Globus pallidus (tissue), 1 donor: Measurements from ENCODE around the gene OR4F15.

Experiments used
- DNase-seq: peaks from one replicate; pipeline ENCODE4 v3.0.0-alpha.2; 2015; ENCODE audit warnings: low spot score

OR4F15 gene

DNA sequence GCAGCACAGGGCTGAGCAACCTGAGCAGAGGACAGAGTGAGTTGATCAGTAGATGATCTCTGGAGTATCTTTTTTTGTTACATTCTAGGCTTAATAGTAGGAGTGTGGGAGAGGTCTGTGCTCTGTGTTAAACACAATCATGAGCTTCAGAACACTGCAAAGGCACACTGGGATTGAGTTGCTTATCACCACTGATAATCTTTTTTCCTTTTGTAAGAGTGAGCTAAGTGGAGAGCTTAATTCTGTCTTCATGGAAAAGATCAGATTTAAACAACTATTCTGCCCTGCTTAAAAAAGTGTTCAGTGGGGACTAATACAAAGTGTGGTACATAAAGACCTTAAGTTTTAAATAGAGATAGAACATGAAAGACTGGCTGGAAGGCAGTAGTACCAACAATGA is 7.6 kb upstream of the OR4F15 start:
- DNase-seq: no peak

DNA sequence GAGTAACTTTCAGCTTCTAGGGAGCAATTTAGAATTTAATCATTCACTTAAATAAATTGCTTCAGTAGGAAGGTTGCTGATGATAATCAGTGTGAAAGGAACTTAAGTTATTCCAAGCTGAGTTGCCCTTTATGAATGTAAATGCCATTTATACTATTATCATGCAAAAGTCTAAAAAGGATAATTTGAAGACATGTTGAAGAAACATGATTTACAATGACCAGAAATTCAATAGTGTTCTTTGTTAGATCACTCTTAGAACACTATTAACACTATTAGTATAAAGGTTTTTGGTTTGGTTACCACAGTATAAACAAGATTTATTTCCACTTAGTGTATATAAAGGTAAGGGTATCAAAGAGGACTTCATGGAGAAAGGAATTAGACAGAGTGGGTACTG is 7.1 kb upstream of the OR4F15 start:
- DNase-seq: no peak

DNA sequence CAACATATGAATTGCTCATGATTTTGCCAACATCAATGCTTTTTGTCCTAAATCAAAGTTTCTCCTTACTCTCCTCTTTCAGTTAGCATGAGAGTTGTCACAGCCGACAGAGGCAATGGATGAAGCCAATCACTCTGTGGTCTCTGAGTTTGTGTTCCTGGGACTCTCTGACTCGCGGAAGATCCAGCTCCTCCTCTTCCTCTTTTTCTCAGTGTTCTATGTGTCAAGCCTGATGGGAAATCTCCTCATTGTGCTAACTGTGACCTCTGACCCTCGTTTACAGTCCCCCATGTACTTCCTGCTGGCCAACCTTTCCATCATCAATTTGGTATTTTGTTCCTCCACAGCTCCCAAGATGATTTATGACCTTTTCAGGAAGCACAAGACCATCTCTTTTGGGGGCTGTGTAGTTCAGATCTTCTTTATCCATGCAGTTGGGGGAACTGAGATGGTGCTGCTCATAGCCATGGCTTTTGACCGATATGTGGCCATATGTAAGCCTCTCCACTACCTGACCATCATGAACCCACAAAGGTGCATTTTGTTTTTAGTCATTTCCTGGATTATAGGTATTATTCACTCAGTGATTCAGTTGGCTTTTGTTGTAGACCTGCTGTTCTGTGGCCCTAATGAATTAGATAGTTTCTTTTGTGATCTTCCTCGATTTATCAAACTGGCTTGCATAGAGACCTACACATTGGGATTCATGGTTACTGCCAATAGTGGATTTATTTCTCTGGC is 6.2 kb upstream of the OR4F15 start:
- DNase-seq: no peak

DNA sequence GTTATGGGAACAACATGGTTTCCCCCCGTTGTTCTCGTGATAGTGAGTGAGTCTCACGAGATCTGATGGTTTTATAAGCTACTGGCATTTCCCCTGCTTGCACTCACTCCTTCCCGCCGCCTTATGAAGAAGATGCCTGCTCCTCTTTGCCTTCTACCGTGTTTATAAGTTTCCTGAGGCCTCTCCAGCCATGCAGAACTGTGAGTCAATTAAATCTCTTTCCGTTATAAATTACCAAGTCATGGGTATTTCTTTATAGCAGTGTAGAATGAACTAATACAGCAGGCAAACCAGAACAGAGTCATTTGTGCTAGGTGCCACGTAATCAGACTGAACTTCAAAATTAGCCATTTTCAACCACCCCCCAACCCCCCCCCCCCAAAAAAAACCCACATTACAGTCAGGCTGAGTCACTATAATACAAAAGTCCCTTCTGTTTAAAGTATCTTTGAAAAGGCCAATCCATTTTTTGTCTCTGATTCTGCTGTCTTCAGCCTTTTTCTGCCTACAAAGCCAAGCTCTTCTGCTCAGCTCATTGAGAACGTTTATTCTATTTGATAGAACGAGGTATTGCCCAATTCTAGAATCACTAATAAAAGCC is 4.6 kb upstream of the OR4F15 start:
- DNase-seq: no peak

DNA sequence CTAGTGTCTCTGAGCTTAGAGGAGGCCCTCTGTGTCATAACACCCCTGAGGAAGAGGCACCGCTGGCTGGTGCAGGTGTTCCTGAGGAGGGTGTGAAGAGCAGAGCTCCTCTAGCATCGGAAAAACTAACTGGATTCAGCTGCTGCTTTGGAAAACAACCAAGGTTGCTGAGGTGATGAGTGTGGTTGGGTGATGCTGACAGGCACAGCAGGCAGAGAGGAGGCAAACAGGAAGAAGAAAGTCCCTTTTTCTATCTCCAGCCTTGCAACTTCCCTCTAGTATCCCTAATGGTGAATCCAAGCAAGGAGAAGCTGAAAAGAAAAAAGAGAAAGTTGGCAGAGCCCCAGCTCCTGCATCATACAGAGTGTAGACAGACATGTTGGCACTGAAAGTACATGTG is 3.8 kb upstream of the OR4F15 start:
- no peak for DNase-seq

- DNase-seq: no peak
Observed at GRCh38 chr15:101810456-101810855, 1.5 kb upstream of the OR4F15 start.

GRCh38 chr15:101810876-101811275 is 1.1 kb upstream of the OR4F15 start:
- no peak for DNase-seq

GRCh38 chr15:101813803-101814534 is 2.0 kb downstream of the OR4F15 start:
- DNase-seq: no peak

DNA sequence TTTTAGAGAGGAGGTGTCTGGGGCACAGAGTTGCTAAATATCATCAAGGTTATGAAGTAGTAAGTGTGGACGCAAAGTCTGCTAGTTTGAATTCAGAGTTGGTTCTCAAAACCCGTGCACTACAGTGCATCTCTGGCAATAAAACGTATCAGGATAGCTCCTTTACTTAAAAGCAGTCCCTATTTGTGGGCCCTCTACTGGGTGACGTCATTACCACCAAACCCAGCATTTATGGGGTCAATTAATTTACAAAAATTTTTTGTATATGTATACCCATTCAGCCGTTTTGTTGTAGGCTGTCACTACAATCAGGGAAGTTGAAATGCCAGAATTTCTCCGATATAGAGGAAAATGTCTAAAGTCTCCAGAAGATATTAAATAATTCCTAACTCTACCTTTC is 8.8 kb downstream of the OR4F15 start:
- DNase-seq: no peak

GRCh38 chr15:101827257-101827656 is 15.3 kb downstream of the OR4F15 start:
- DNase-seq: no peak

DNA sequence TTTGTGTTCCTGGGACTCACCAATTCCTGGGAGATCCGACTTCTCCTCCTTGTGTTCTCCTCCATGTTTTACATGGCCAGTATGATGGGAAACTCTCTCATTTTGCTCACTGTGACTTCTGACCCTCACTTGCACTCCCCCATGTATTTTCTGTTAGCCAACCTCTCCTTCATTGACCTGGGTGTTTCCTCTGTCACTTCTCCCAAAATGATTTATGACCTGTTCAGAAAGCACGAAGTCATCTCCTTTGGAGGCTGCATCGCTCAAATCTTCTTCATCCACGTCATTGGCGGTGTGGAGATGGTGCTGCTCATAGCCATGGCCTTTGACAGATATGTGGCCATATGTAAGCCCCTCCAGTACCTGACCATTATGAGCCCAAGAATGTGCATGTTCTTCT is 16.8 kb downstream of the OR4F15 start:
- DNase-seq: no peak

- DNase-seq: no peak
Observed at GRCh38 chr15:101841656-101842055, 29.7 kb downstream of the OR4F15 start.

DNA sequence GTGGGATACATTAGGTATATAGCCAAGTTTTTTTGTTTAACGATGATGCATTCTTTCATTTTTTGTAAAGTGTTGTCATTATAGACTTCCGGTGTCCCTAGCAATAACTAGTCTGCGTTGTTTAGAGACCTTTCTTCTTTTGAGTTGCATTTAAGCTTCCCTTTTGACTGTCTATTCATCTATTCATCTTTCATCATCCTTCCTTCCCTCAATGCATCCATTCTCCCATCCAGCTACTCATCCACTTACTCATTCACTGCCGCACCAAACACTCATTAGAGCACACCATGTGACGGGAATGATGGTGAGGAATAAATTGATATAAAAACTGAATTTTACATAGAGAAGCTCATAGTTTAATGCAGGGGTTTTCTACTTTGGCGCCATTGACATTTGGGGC is 32.9 kb downstream of the OR4F15 start:
- DNase-seq: no peak

DNA sequence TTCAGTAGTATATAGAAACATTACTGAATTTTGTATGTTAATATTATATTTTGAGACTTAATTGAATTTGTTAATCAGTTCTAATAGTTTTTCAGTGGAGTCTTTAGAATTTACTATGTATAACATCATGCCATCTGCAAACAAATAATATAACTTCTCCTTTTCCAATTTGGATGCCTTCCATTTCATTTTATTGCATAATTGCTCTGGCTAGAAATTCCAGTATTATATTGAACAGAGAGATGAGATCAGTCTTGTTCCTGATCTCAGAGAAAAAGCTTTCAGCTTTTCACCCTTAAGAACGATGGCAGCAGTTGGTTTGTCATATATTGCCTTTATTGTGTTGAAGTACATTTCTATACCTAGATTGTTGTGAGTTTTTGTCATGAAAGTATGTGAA is 40.4 kb downstream of the OR4F15 start:
- no peak for DNase-seq
